Lower leg skin (tissue), 4 donors: Measurements from ENCODE around the gene DYNC2H1. TPM values are rescaled to one million over a fixed set of nuclear protein-coding genes. Genes with fewer than 3 reads are reported as not detected.

Experiments
- DNase-seq, 2 donors: peaks; one replicate each; pipeline ENCODE4 v3.0.0-alpha.2; 2019; ENCODE audit warnings: low spot score in 2 of 2
- H3K4me3 ChIP-seq: fragments of 200-600 bp; sonication (generic); 2 replicates; pipeline ENCODE4 v1.5.1; 2017; ENCODE audit warnings: mild to moderate bottlenecking, low read depth; ENCODE audit not compliant: poor library complexity, severe bottlenecking
- CTCF ChIP-seq, 3 donors: fragments of 450-650 bp; IDR thresholded peaks; one replicate each; pipeline ENCODE4 v1.5.1; 2016; ENCODE audit warnings: antibody characterized with exemption in 3 of 3, mild to moderate bottlenecking in 3 of 3, moderate library complexity in 2 of 3
- POLR2A ChIP-seq, 2 donors: fragments of 450-650 bp; IDR thresholded peaks; one replicate each; pipeline ENCODE4 v1.6.1; 2016 to 2017; ENCODE audit warnings: antibody characterized with exemption in 2 of 2, mild to moderate bottlenecking in 1 of 2, moderate library complexity in 1 of 2
- WGBS, 2 donors: methylation state at CpG; one replicate each; pipeline ENCODE4 v1.1.5; 2018; 5-methylcytosine and 5-hydroxymethylcytosine counted together
- intact Hi-C: fragments of 100-400 bp; cut with DNase I; formaldehyde crosslinking; loops from one replicate; pipeline ENCODE4 v1.15.0; 2023; ENCODE audit warnings: low total_unique reads
- total RNA-seq, 4 donors: library from RNA; depleted of rRNA; stranded (reverse); fragments of >200 nt; gene quantifications; one replicate each; pipeline ENCODE4 v1.1.0, GENCODE V29; 2016

DYNC2H1 gene
- total RNA-seq, 4 donors from 2014 or later, result 8.9 to 25.8 (median 13.8) TPM

- no peak overlapping the region for H3K4me3 ChIP-seq
- TF ChIP-seq CTCF (IDR thresholded peaks at IDR 0.05) (no peak), POLR2A (IDR thresholded peaks at IDR 0.05) (no peak)
- intact Hi-C loops, result no loop called here
- DNase-seq, result no peak
- 93 to 98% methylated on average over 2 of the region's 2 CpGs for WGBS, 2 donors
These were observed 66.4 kb downstream of the DYNC2H1 start for GRCh38 chr11:103175461-103176129.

GRCh38 chr11:103183981-103184611, 74.9 kb downstream of the DYNC2H1 start:
- WGBS, 2 donors, result 45 to 54% methylated on average over 3 of the region's 3 CpGs

GRCh38 chr11:103202048-103202651, 92.9 kb downstream of the DYNC2H1 start:
- 70 to 78% methylated on average over 3 of the region's 3 CpGs for WGBS, 2 donors
- no peak for DNase-seq
- no peak for TF ChIP-seq POLR2A (IDR thresholded peaks at IDR 0.05)
- TF ChIP-seq CTCF (IDR thresholded peaks at IDR 0.05), result no peak
- intact Hi-C loops, result no loop called here
- no peak overlapping the region for H3K4me3 ChIP-seq

More at GRCh38 chr11:103183981-103184611, 74.9 kb downstream of the DYNC2H1 start:
- no peak overlapping the region for H3K4me3 ChIP-seq
- DNase-seq, result no peak
- TF ChIP-seq CTCF (IDR thresholded peaks at IDR 0.05) (no peak), POLR2A (IDR thresholded peaks at IDR 0.05) (no peak)
- intact Hi-C loops, result no loop called here

- 80 to 81% methylated on average over 1 of the region's 1 CpG for WGBS, 2 donors
These were observed 101.3 kb downstream of the DYNC2H1 start for GRCh38 chr11:103210543-103210942.

GRCh38 chr11:103215812-103216211, 106.6 kb downstream of the DYNC2H1 start:
- intact Hi-C loops, result no loop called here
- no peak for DNase-seq
- no peak overlapping the region for H3K4me3 ChIP-seq
- 98 to 100% methylated on average over 1 of the region's 1 CpG for WGBS, 2 donors
- TF ChIP-seq CTCF (IDR thresholded peaks at IDR 0.05) (no peak), POLR2A (IDR thresholded peaks at IDR 0.05) (no peak)

More at GRCh38 chr11:103210543-103210942, 101.3 kb downstream of the DYNC2H1 start:
- TF ChIP-seq CTCF (IDR thresholded peaks at IDR 0.05) (no peak), POLR2A (IDR thresholded peaks at IDR 0.05) (no peak)
- no peak overlapping the region for H3K4me3 ChIP-seq
- intact Hi-C loops, result no loop called here
- DNase-seq, result no peak
